Raji (cell line): Measurements from ENCODE around the gene GPR27.

Experiments
- POLR2A ChIP-seq: IDR thresholded peaks from 2 replicates; pipeline ENCODE4 v1.6.1; 2011; ENCODE audit warnings: low read depth, low read length, control low read depth; ENCODE audit not compliant: insufficient read depth

GPR27 gene

GRCh38 chr3:71789922-71790321 lies 36.3 kb downstream of the GPR27 start:
- TF ChIP-seq POLR2A = no peak

GRCh38 chr3:71791634-71792033 lies 38.0 kb downstream of the GPR27 start:
- no peak for TF ChIP-seq POLR2A

- no peak for TF ChIP-seq POLR2A
These were observed 42.6 kb downstream of the GPR27 start for GRCh38 chr3:71796290-71796689.

GRCh38 chr3:71797455-71797854 lies 43.8 kb downstream of the GPR27 start:
- no peak for TF ChIP-seq POLR2A

- TF ChIP-seq POLR2A = no peak
These were observed 46.4 kb downstream of the GPR27 start for GRCh38 chr3:71800023-71800422.

- TF ChIP-seq POLR2A = no peak
These were observed 48.3 kb downstream of the GPR27 start for GRCh38 chr3:71801986-71802385.

- no peak for TF ChIP-seq POLR2A
These were observed 49.6 kb downstream of the GPR27 start for GRCh38 chr3:71803248-71803647.

- TF ChIP-seq POLR2A = no peak
These were observed 51.5 kb downstream of the GPR27 start for GRCh38 chr3:71805199-71805598.

GRCh38 chr3:71805691-71806090 lies 52.0 kb downstream of the GPR27 start:
- TF ChIP-seq POLR2A = no peak
